Activated naive CD4-positive, alpha-beta T cell (primary cell): Measurements from ENCODE around the gene CPO.
"Not testable (repeated sequence)": the region's sequence is repeated elsewhere in the genome, so short reads cannot be mapped to it uniquely, and the experiment has no call there.

Experiments
- DNase-seq, 4 experiments: peaks; one replicate each; lab custom pipeline; 2025; lab: John Stamatoyannopoulos, UW

Gene CPO, protein sequence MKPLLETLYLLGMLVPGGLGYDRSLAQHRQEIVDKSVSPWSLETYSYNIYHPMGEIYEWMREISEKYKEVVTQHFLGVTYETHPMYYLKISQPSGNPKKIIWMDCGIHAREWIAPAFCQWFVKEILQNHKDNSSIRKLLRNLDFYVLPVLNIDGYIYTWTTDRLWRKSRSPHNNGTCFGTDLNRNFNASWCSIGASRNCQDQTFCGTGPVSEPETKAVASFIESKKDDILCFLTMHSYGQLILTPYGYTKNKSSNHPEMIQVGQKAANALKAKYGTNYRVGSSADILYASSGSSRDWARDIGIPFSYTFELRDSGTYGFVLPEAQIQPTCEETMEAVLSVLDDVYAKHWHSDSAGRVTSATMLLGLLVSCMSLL

DNA sequence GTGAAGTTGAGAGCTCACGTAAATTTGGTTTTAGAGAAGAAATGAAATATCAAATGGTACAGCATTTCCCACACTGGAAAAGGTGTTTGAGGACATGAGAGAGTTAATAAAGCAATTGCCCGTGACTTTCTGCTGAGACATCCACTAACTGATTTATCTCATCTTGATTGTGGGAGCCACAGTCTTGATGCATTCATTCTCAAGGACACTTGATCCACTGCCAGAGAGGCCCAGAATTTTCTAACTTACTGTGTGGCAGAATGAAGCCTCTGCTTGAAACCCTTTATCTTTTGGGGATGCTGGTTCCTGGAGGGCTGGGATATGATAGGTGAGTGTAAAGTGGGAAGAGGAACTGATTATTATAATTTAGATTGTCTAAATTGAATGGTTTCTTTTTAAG, at the start of gene CPO:
TSS of gene CPO (plus strand) at position 179 of the 400 bp plus-strand sequence. CDS start at position 261, 82 bp downstream.
- DNase-seq: no peak

- no peak for DNase-seq
These were observed 49.1 kb upstream of the CPO start for GRCh38 chr2:206890179-206890578.

DNA sequence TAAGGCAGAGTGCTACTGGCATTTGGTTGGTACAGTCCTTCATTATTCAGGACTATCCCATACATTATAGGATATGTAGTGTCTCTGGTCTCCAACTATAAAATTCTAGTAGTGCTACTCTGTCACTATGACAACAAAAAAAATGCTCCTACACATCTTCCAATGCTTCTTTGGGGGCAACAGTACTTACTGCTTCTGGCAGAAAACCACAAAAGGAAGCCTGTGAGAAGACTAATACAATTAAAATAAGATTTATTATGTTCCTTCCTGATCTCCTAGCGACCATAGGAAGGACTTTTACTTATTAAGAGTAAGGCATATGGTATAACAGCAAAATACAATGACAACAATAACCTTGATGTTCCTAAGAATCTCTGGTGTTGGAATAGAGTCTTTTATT, 48.4 kb upstream of the CPO start:
- no peak for DNase-seq

DNA sequence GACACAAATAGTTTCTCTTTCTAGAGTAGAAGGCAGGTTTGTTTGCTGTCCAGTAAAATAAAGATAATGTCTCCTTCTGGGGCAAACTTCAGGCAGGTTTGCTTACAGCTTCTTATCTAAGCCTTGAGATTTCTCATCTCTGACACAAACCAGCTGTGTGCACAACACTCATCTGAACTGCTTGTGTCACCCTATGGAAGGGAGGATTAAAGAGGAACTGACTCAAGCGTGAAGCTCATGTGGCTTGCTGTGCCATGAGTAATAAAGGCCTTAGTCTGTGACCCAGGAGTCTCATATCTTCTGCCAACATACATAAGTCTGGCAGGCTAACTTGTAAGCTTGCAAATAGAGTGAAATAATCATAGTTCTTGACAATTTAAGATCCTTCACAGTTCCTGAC, 24.2 kb upstream of the CPO start:
- DNase-seq: no peak

GRCh38 chr2:206918263-206918662, 21.1 kb upstream of the CPO start:
- no peak for DNase-seq

- DNase-seq: no peak
These were observed 19.0 kb upstream of the CPO start for GRCh38 chr2:206920310-206920709.

DNA sequence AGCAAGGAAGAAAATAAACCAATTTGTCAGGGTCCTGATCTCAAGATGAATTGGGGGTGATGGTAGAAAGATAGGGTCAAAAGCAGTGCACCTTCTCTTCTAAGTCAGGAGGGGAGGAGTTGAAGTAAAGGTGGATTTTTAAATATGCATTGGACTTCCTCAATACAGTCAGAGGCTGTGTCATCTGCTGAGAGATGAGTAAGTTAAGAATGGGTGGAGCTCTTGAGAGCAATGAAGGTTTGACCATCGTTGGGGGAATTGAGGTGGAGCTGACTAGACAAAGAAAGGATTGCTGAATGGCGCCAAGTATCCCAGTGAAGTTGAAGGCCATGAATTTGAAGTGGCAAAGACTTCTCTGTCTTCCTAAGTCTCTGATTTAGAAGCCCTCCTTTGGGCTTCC, 18.4 kb upstream of the CPO start:
- no peak for DNase-seq

DNA sequence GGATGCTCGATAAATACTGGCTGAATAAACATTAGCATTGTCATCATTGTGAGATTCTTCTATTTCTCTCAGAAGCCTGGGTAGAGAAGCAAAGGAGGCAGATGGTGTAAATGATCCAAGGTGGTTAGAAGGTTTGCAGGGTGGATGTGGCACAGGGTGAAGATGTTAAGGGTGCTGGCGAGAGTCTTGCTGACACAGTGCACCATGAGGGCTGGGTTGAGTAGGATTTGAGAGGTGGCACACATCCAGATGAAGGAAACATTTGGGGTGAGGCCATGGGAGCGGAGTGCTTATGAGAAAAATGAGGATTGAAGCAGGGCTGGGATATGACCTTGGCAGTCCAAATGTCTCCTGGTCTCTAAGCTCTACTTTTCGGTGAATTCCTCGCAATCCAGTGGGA, 17.8 kb upstream of the CPO start:
- no peak for DNase-seq

DNA sequence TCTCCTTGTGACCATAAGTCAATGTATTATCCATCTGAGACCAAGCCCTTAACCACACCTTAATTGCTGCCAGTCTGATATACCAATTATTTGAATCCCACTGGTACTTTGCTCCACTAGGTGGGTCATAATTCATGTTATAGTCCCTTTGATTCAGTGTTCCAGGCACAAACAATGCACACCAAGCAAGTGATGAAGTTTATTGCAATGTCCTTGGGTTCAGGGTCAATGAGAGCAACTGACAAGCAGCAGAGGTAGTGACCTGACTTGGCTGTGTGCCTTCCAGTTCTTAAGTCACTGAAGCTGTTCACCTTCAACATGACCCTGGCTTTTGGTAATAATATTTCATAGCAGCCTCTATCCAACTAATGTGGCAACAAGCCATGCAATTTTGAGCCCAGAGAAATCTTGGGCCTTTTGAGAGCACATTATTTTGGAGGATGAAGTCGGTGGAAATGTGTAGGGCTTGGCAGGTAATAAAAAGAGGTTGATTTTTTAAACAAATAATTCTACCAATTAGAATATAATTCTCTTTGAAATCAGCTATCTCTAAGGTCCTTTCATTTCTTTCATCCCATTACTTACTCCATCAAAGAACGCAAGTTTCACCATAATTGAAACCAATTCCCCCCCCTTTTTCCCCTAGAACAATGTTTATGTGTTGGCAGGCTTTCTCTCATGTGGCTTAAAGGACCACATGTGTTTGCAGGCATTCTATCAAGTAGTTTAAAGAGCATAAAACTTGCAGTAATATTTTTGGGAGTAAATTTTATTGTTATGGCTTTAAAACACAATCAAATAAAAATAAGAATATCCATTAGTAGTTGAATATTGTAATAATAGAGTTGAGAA, 3.1 kb upstream of the CPO start:
- no peak for DNase-seq

- no peak for DNase-seq
These were observed 2.5 kb upstream of the CPO start for GRCh38 chr2:206936843-206937230.

- no peak for DNase-seq
These were observed 1.8 kb upstream of the CPO start for GRCh38 chr2:206937555-206937954.

DNA sequence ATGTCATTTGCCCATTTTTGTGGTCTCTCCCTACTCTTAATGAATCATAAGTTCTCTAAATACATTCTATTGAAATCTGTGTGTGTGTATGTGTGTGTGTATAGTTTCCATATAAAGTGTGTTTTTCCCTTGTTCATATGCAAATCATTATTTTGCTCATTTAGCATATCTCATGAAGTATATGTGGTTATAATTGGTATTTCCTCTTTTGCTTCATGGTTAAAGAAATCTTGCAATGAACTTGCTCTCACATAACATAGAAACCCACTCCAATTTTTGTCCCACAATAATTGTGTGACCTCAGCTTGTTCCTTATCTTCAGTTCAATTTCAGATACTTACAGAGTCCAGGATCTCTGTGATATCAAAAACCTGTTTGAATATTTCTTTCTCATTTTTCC, 1.2 kb downstream of the CPO start:
- DNase-seq: no peak

DNA sequence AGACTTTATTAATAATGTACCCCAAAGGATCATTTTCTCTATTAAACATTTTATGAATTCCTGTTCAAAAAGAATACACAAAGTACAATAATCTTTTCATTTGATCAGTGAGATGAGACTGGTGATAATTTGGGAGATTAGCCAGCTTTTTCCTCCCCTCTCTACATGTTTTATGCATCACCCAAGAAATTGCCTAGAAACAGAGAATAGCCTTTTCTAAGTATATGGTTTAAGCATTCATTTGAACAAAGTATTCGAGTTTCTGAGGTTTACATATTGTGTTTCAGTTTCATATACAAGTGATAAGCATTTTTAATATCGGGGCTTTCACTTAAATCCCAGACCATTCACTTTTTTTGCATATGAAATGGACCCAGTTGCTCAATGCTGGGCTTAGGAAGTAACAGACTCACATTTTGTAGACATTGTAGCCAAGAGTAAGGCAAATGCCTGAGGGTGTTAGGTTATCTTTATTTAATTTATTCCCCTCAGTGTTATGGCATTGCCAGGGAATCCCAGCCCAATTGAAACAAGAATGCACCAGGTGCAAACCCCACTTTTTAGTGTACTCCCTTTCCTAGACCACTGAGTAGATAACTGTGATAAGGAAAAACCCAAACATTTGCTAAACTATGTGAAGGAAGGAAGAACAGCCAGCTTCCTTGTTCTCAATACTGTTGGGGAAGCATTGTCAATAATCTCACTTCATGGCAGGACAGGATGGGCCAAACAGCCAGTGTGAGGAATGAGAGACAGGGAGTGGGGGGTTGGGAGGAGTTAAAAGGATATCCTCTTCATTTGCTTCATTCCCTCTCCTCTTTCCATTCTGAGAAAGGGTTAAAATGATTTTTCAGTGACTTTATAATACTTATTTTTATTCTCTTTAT, 3.5 kb downstream of the CPO start:
- DNase-seq: no peak

GRCh38 chr2:206953404-206953803, 14.1 kb downstream of the CPO start:
- not testable (repeated sequence) for DNase-seq

DNA sequence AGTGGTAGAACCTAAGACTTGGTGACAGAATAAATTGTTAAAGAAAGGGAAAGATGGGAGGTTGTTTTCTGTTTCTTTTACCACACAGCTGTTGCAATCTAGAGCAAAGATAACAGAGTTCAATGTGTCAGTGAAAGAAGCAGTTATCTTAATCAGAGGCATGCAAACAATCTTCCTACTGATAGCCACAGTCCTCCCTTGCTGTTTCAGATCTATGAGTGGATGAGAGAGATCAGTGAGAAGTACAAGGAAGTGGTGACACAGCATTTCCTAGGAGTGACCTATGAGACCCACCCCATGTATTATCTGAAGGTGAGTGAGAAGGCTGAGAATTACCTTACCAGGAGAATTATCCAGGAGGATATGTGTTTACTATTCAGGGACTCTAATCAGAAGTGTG, 15.9 kb downstream of the CPO start:
- no peak for DNase-seq

GRCh38 chr2:206958261-206958660, 18.9 kb downstream of the CPO start:
- DNase-seq: no peak

- no peak for DNase-seq
These were observed 23.6 kb downstream of the CPO start for GRCh38 chr2:206962966-206963365.

DNA sequence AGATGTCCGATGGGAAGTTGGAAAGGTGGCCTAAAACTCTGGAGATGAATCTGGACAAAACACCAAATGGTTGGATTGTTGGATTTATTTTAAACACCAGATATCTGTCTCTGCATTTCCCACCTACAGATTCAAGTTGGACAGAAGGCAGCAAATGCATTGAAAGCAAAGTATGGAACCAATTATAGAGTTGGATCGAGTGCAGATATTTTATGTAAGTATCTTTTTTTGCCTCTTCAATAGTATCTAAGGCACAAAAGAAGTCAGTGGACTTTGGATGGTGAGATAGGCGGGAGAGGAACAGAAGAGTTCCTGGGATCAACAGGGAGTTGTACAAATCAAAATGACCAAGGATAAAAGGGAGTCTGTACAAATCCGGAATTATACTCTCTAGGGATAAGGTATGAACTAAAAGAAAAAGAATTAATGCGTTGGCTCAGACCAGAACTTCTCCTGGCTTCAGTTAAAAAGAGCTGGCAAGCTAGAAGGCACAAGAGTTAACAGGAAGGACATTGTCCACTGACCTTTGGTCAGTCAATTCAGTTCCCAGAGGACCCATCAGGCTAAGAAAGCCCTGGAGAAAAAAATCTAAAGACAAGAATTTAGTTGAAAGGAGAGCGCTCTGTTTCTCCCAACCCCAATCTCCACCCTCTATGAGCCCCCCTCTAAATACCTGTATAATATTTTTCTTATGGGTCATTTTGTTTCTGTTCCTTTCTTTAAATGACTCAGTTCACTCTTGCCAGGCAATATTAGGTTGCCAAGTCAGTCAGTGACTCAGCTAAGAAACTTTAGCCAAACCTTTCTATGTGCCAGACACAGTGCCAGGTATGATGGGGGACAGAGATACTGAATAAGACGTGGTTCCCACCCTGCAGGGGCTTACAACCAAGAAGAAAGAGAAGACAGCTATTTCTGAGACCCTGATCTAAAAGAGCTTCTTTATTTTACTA, 29.1 kb downstream of the CPO start:
- DNase-seq: no peak

GRCh38 chr2:206969192-206969591, 29.9 kb downstream of the CPO start:
- DNase-seq: no peak

DNA sequence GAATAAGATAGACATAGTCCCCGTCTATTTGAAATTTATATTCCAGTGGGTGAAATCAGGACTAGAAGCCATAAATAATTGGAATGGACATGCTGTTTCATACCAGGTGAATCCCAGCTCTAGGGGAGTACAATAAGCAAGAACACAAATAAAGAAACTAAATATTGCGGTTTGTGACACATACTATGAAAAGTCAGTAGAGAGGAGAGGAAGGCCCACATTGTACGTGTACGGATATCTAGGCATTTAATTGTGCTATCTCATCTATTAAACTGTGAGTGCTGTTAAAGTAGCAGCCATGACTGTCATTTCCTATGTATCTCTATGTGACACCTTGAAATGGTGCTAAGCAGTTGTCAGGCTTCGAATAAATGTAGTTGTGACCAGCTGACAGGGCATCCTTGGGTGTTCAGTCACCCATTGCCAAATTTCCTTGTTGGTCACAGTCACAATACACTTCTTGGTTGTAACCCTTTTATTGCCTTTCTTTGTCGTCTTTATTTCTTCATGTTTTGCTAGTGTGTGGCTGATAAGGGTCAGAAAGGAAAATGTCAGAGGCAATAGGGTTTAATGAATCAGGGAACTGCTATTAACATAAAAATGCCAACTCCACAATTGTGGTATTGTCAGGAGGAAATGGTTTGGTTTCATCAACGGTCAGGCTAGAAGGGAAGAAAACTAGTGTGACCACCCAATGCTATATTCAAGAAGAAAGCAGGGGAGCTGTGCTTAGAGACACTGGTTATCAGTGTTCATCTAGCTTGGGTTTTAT, 31.5 kb downstream of the CPO start:
- no peak for DNase-seq
